Measurements from ENCODE around the gene SMIM44. TPM values are rescaled to one million over a fixed set of nuclear protein-coding genes. Genes with fewer than 3 reads are reported as not detected.

Gene SMIM44
- total RNA-seq, 1 experiment from 2014 or later, result not detected

- WGBS (ENCODE audit: extremely low coverage, insufficient read length, low lambda C conversion rate), result no CpG with 5 or more reads among the region's 79 CpGs
- Histone ChIP-seq H4K5ac (ENCODE audit: insufficient read length, low read depth, low read length) (no peak within 1 kb of the TSS), H3K79me1 (ENCODE audit: insufficient read depth, low read depth, low read length, poor library complexity, severe bottlenecking) (no peaks in the 10 kb centered on the region), H4K20me1 (ENCODE audit: control insufficient read depth, insufficient read depth, insufficient read length) (no peaks in the 10 kb centered on the region), H2AFZ (ENCODE audit: low read length) (no peak within 1 kb of the TSS), H2BK20ac (ENCODE audit: low read depth, low read length, poor library complexity, severe bottlenecking) (no peak within 1 kb of the TSS), H3K9me3 (ENCODE audit: control insufficient read depth, low read depth, low read length) (no peaks in the 10 kb centered on the region), H2BK15ac (ENCODE audit: low read depth, low read length) (no peak within 1 kb of the TSS), H3K23ac (ENCODE audit: insufficient read length, low read depth, low read length) (no peak within 1 kb of the TSS), H3K18ac (ENCODE audit: insufficient read length, low read depth, low read length) (peak within 1 kb of the TSS; percentile 88), H3K14ac (ENCODE audit: insufficient read depth, low read length) (peak within 1 kb of the TSS; percentile 81), H3K27ac (ENCODE audit: insufficient read length, low read depth, low read length) (peak within 1 kb of the TSS; percentile 14), H2BK12ac (ENCODE audit: insufficient read length, low read depth, low read length) (no peak within 1 kb of the TSS), H3K23me2 (ENCODE audit: insufficient read length, low read depth, low read length, poor library complexity, severe bottlenecking) (peaks cover 15% of the 10 kb centered on the region), H2AK5ac (ENCODE audit: insufficient read length, low read length) (no peak within 1 kb of the TSS), H4K8ac (replicated peaks; ENCODE audit: insufficient read length, low read depth, low read length) (no peak within 1 kb of the TSS), H3K4me1 (ENCODE audit: insufficient read depth, low read length) (no peaks in the 10 kb centered on the region), H3K4ac (ENCODE audit: low read depth, low read length) (no peak within 1 kb of the TSS), H3K56ac (ENCODE audit: insufficient read length, low read depth, low read length) (no peak within 1 kb of the TSS), H3K4me2 (ENCODE audit: insufficient read depth, insufficient read length, low read length) (peak within 1 kb of the TSS; percentile 86), H3K79me2 (ENCODE audit: insufficient read depth, low read length) (peaks cover 1% of the 10 kb centered on the region; the same call in 1 of the 2 replicates), H3T11ph (ENCODE audit: low read length) (no peak within 1 kb of the TSS), H3K27me3 (ENCODE audit: insufficient read depth, low read length) (no peaks in the 10 kb centered on the region), H2BK120ac (ENCODE audit: low read depth, low read length, poor library complexity, severe bottlenecking) (no peak within 1 kb of the TSS), H2BK5ac (ENCODE audit: insufficient read length, low read length) (no peak within 1 kb of the TSS), H3K9ac (ENCODE audit: extremely low read depth, insufficient read length, low read length) (peak within 1 kb of the TSS; percentile 41), H4K91ac (ENCODE audit: insufficient read length, low read depth, low read length) (no peak within 1 kb of the TSS)
- no peaks in the 10 kb centered on the region for H3K27me3 Mint-ChIP-seq (ENCODE audit: low read depth)
- H3K27ac Mint-ChIP-seq, result peak within 1 kb of the TSS; percentile 97 to 99 (median 99)
- TF ChIP-seq CTCF (conservative IDR thresholded peaks at IDR 0.05), result no peak
- peak; percentile 98 for DNase-seq
- peak within 1 kb of the TSS; percentile 79 to 93 for H3K4me3 Mint-ChIP-seq
- H3K36me3 Mint-ChIP-seq (ENCODE audit: insufficient read depth in 1 of 3, low read depth in 3 of 3), result peaks cover 10 to 22% (median 19%) of the 10 kb centered on the region in 3 experiments; a peak in 6 of 7 replicates
- peaks cover 18 to 43% of the 10 kb centered on the region in 2 experiments for H3K4me1 Mint-ChIP-seq
- H3K9me3 Mint-ChIP-seq, result no peaks in the 10 kb centered on the region; a peak in 1 of 5 replicates
Measured at GRCh38 chr19:3505598-3506383, 22.6 kb upstream of the SMIM44 start, which contains the start of gene FZR1. TSS of gene FZR1 (plus strand) at chr19:3506311. CDS start at chr19:3522990, 16,679 bp downstream.
